Stomach (tissue), 4 donors: ENCODE measurements around the gene VIT.

Source experiments
- EP300 ChIP-seq: sonication (generic); formaldehyde crosslinking; IDR thresholded peaks from one replicate; pipeline ENCODE4 v1.6.1; 2017; ENCODE audit warnings: antibody characterized with exemption
- POLR2A ChIP-seq, 4 donors: fragments of 450-650 bp; IDR thresholded peaks; one replicate each; pipeline ENCODE4 v1.6.1; 2016; ENCODE audit warnings: antibody characterized with exemption in 4 of 4, control low read depth in 2 of 4, mild to moderate bottlenecking in 1 of 4, moderate library complexity in 1 of 4
- POLR2AphosphoS5 ChIP-seq, 3 donors: sonication (generic); formaldehyde crosslinking; IDR thresholded peaks; one replicate each; pipeline ENCODE4 v1.6.1; 2016; ENCODE audit warnings: antibody characterized with exemption in 3 of 3
- TF ChIP-seq, protein P1 (sequence below), 7 experiments: fragments of 450-650 bp in 4 of 7; fragments of 200-600 bp in 3 of 7; sonication (generic) in 3 of 7; IDR thresholded peaks; one replicate each; pipeline ENCODE4 v1.5.1; 2016 to 2019; ENCODE audit warnings: antibody characterized with exemption in 7 of 7, control low read depth in 2 of 7, mild to moderate bottlenecking in 1 of 7

DNA sequence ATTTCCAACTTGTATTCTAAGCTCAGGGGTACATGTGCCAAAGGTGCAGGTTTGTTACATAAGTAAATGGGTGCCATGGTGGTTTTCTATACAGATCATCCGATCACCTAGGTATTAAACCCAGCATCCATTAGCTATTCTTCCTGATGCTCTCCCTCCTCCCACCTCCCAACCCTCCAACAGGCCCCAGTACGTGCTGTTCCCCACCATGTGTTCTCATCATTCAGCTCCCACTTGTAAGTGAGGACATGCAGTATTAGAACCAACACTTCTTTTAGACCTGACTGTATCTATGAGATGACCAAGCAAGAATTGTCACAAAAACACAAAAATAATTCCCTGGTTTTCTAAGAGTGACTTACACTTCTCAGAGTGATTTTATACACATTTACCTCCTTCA, 83.0 kb downstream of the VIT start:
- TF ChIP-seq, protein P1, sequence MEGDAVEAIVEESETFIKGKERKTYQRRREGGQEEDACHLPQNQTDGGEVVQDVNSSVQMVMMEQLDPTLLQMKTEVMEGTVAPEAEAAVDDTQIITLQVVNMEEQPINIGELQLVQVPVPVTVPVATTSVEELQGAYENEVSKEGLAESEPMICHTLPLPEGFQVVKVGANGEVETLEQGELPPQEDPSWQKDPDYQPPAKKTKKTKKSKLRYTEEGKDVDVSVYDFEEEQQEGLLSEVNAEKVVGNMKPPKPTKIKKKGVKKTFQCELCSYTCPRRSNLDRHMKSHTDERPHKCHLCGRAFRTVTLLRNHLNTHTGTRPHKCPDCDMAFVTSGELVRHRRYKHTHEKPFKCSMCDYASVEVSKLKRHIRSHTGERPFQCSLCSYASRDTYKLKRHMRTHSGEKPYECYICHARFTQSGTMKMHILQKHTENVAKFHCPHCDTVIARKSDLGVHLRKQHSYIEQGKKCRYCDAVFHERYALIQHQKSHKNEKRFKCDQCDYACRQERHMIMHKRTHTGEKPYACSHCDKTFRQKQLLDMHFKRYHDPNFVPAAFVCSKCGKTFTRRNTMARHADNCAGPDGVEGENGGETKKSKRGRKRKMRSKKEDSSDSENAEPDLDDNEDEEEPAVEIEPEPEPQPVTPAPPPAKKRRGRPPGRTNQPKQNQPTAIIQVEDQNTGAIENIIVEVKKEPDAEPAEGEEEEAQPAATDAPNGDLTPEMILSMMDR (IDR thresholded peaks at IDR 0.05), result no peak
- TF ChIP-seq POLR2A (IDR thresholded peaks at IDR 0.05) (no peak), POLR2AphosphoS5 (IDR thresholded peaks at IDR 0.05) (no peak), EP300 (no peak)
